ENCODE results near the gene TTLL3.
"Not testable (repeated sequence)": the region's sequence is repeated elsewhere in the genome, so short reads cannot be mapped to it uniquely, and the experiment has no call there.

TTLL3 gene

GRCh38 chr3:9834520-9835380 lies 24.7 kb downstream of the TTLL3 start:
- in situ Hi-C loops (cut with MboI; ENCODE audit: low sequenced_read_pairs): no loop called here

DNA sequence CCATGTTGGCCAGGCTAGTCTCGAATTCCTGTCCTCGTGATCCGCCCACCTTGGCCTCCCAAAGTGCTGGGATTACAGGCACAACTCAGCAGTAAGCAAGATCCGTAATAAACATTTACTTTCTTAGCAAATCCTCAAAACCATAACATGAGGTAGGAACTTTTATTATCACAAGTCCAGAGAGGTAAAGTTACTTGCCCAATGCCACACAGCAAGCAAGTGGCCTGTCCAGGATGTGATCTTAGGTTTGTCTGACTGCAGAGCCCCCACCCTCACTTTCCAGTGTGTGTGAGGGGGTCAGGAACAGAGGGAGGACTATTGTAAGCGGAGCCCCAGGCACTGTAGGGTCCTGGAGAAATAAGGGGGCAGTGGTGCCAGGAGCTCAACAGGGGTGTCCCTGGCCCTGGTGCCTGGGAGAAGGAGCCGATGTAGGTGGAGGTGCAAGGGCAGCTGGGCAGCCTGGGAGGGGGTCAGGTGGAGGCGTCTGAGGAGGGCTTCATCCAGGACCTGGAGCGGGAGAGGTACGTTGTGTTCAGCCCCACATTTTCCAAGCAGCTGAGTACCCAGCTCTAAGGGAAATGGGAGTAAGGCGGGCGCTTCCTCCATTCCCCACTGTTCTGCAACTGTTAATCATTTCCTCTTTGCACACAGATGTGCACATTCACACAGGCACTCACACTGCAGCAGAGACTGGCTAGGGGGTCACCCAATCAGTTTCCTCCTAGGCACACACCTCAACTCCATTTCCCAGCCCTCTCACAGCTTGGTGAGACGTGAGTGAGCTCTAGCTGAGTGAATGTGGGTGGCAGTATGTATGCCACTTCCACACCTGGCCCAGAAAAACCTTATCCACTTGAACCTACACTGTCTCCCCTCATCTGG lies 27.9 kb downstream of the TTLL3 start:
- in situ Hi-C loops (cut with MboI; ENCODE audit: low sequenced_read_pairs): no loop called here

DNA sequence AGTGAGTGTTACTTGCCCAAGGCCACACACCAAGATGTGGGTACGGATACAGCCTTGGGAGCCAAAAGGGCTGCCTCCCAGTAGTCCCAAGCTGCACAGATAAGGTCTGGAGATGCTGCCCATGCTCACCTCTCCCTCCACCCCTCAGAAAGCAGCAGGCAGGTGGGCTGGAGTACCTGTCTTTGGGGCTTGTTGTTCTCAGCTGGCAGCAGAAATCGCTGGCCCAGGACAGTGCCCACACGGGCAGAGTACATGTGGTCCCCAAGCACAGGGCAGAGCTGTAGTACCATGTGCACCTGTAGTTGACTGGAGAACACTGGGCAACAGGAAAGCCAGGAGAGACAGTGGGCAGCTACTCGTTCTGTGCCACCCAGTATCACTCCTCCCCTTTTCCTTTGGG lies 28.8 kb downstream of the TTLL3 start:
- in situ Hi-C loops (cut with MboI; ENCODE audit: low sequenced_read_pairs): no loop called here

- in situ Hi-C loops (cut with MboI; ENCODE audit: low sequenced_read_pairs): no loop called here
These were observed 31.0 kb downstream of the TTLL3 start for GRCh38 chr3:9841015-9841414.

GRCh38 chr3:9843715-9844438 lies 33.8 kb downstream of the TTLL3 start, which contains the start of gene RPUSD3:
Gene RPUSD3 (minus strand): TSS chr3:9844008. CDS start chr3:9843990, 18 bp downstream.
- in situ Hi-C loops (cut with MboI; ENCODE audit: low sequenced_read_pairs): no loop called here

- in situ Hi-C loops (cut with MboI; ENCODE audit: low sequenced_read_pairs): no loop called here
These were observed 36.2 kb downstream of the TTLL3 start for GRCh38 chr3:9846231-9846630.

- in situ Hi-C loops (cut with MboI; ENCODE audit: low sequenced_read_pairs): no loop called here
These were observed 36.9 kb downstream of the TTLL3 start for GRCh38 chr3:9846931-9847488.

DNA sequence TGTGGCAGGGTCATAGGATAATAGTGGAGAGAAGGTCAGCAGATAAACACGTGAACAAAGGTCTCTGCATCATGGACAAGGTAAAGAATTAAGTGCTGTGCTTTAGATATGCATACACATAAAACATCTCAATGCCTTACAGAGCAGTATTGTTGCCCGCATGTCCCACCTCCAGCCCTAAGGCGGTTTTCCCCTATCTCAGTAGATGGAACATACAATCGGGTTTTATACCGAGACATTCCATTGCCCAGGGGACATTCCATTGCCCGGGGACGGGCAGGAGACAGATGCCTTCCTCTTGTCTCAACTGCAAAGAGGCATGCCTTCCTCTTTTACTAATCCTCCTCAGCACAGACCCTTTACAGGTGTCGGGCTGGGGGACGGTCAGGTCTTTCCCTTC lies 37.8 kb downstream of the TTLL3 start:
- in situ Hi-C loops (cut with MboI; ENCODE audit: low sequenced_read_pairs): not testable (repeated sequence)

- in situ Hi-C loops (cut with MboI; ENCODE audit: low sequenced_read_pairs): not testable (repeated sequence)
These were observed 38.8 kb downstream of the TTLL3 start for GRCh38 chr3:9848860-9849259.

DNA sequence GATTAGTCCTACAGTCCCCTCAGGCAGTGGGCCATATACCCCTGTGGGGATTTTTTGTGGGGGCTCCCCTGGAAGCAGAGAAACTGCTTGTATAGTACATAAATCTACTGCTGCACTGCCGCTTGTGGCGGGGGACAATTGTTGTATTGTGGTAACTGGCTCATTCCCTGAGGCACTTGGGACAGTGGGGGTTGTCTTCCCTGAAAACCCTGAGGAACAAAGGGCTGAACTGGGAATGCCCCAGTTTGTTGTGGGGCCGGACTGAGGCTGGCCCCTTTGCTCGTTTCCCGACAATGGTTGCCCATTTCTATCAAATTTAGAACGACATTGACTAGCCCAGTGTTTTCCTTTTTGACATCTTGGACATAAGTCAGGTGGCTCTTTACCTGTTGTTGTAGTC lies 41.3 kb downstream of the TTLL3 start:
- in situ Hi-C loops (cut with MboI; ENCODE audit: low sequenced_read_pairs): not testable (repeated sequence)

DNA sequence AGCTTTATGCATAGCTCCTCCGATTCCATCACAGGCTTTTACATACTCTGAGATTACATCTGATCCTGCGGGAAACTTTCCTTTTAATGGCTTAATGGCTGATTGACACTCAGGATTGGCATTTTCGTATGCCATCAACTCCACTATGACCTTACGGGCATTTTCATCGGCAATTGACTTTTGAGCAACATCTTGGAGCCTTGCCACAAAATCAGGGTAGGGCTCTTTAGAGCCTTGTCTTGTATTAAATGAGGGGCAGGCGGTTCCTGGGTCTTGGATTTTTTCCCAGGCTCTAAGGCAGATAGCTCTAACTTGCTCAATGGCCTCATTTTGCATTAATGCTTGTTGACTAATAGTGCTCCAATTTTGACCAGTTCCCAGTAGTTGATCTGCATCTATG lies 41.9 kb downstream of the TTLL3 start:
- in situ Hi-C loops (cut with MboI; ENCODE audit: low sequenced_read_pairs): not testable (repeated sequence)

- in situ Hi-C loops (cut with MboI; ENCODE audit: low sequenced_read_pairs): no loop called here
These were observed 42.5 kb downstream of the TTLL3 start for GRCh38 chr3:9852528-9852927.

GRCh38 chr3:9854291-9854940 lies 44.4 kb downstream of the TTLL3 start:
- in situ Hi-C loops (cut with MboI; ENCODE audit: low sequenced_read_pairs): not testable (repeated sequence)

- in situ Hi-C loops (cut with MboI; ENCODE audit: low sequenced_read_pairs): no loop called here
These were observed 45.5 kb downstream of the TTLL3 start for GRCh38 chr3:9855594-9855993.

GRCh38 chr3:9859530-9860025 lies 49.5 kb downstream of the TTLL3 start:
- in situ Hi-C loops (cut with MboI; ENCODE audit: low sequenced_read_pairs): no loop called here

- in situ Hi-C loops (cut with MboI; ENCODE audit: low sequenced_read_pairs): no loop called here
These were observed 51.1 kb downstream of the TTLL3 start for GRCh38 chr3:9861201-9861600.

- in situ Hi-C loops (cut with MboI; ENCODE audit: low sequenced_read_pairs): no loop called here
These were observed 51.6 kb downstream of the TTLL3 start for GRCh38 chr3:9861626-9862130.

DNA sequence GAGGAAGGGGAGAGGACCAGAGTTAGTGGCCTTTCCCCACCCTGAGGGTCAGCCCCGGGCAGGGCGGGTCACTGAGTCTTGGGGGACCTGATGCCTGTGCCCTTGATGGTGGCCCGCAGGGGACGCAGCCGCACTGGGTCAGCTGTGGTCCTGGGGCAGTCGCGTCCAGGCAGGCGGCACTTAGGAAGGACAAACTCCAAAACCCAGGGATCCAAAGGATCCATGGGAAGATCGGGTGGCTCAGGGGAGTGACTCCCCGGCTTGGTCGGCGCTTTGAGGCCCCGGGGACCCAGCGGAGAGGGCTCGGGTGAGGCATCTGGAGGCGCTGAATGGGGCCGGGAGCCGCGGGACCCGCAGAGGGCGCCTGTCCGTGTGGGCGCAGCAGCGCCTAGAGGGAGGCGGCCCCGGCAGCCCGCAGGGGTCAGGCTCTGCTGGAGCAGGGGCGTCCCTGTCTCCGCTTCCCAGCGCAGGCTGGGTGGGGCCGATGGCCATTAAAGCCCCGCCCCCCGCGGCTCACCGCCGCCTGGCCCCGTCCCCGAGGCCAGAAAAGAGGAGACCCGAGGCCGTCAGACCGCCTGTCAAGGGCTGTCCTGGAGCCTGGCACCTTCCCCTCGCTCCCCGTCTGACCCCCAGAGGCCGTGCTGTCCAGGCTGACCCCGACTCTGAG lies 52.5 kb downstream of the TTLL3 start:
- in situ Hi-C loops (cut with MboI; ENCODE audit: low sequenced_read_pairs): no loop called here

- in situ Hi-C loops (cut with MboI; ENCODE audit: low sequenced_read_pairs): no loop called here
These were observed 53.2 kb downstream of the TTLL3 start for GRCh38 chr3:9863058-9863772.

Data from hTERT RPE-1 (cell line).